Measurements from ENCODE around the gene MCHR1.

DNA sequence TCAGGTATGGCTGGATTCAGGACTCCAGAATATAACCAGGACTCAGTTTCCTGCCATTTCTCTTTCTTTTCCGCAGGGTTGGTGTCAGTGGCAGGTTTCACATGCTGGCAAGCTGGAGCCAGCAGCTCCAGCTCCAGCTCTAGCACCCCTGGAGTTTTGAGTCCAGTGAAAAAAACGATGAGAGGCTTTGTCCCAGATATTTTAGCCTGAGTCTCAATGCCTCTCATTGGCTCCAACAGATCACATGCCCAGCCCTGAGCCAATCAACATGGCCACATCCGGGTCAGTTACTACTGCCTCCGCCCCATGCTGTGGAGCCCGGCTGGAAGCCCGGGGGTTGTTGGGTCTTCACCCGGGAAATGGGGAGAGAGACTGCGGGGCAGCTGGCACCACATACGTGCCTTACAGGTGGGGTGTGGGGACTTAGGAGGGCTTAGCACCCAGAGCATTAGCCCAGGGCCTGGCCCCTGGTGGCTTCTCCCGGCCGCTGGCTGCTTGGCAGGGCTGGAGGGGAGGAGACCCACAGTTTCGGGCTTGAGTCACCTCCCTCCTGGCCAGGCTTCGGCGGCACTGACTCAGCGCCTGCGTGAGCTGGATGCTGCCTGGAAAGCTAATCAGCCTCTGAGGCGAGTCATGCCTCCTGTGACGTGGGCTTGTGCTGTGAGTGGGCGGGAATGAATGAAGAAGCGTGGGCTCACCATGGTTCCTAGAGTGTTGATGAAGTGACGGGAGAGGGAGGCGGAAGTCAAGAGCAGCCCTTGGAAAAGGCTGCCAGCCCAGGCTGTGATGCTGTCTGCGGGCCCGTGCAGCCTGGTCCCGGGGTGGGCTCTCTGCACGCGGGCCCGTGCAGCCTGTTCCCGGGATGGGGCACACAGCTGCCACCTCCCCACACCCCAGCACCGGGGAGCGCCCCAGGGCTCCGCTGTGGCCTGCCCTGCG, 27.5 kb upstream of the MCHR1 start:
- TF ChIP-seq RXRA (IDR thresholded peaks at IDR 0.05), result no peak
- TF ChIP-seq CTCF (IDR thresholded peaks at IDR 0.05; ENCODE audit: low read depth, low read length, missing input control), result no peak
- TF ChIP-seq SP1 (IDR thresholded peaks at IDR 0.05), result peak; percentile 28
- no peak for TF ChIP-seq GABPA (IDR thresholded peaks at IDR 0.05 in 1 of 2, conservative IDR thresholded peaks at IDR 0.05 in 1 of 2)
- peak; percentile 14 for TF ChIP-seq ATF3 (IDR thresholded peaks at IDR 0.05)
- peak; percentile 61 for TF ChIP-seq TAF1 (conservative IDR thresholded peaks at IDR 0.05)
- peak; percentile 53 for TF ChIP-seq NR2F2 (IDR thresholded peaks at IDR 0.05)
- peak; percentile 57 for TF ChIP-seq YY1 (IDR thresholded peaks at IDR 0.05)
- TF ChIP-seq REST (IDR thresholded peaks at IDR 0.05), result no peak
- TF ChIP-seq JUND (IDR thresholded peaks at IDR 0.05), result peak in 1 of 2 donors; percentile 61
- TF ChIP-seq, protein P1, sequence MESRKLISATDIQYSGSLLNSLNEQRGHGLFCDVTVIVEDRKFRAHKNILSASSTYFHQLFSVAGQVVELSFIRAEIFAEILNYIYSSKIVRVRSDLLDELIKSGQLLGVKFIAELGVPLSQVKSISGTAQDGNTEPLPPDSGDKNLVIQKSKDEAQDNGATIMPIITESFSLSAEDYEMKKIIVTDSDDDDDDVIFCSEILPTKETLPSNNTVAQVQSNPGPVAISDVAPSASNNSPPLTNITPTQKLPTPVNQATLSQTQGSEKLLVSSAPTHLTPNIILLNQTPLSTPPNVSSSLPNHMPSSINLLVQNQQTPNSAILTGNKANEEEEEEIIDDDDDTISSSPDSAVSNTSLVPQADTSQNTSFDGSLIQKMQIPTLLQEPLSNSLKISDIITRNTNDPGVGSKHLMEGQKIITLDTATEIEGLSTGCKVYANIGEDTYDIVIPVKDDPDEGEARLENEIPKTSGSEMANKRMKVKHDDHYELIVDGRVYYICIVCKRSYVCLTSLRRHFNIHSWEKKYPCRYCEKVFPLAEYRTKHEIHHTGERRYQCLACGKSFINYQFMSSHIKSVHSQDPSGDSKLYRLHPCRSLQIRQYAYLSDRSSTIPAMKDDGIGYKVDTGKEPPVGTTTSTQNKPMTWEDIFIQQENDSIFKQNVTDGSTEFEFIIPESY (IDR thresholded peaks at IDR 0.05), result no peak
